Neuronal stem cell (in vitro differentiated cells): Measurements from ENCODE around the gene GAS2L2.
A peak's percentile ranks its signal among the peaks of the same experiment; 100 is the strongest.

Source experiments
- DNase-seq: peaks from one replicate; pipeline ENCODE4 v3.0.0-alpha.2; 2013; ENCODE audit warnings: low spot score
- H2AFZ ChIP-seq: one replicate; pipeline ENCODE4 v1.6.1; 2013; ENCODE audit warnings: mild to moderate bottlenecking, low read length, inconsistent platforms
- H2AK5ac ChIP-seq: 2 replicates; pipeline ENCODE4 v1.6.1; 2013; ENCODE audit warnings: low read depth, mild to moderate bottlenecking, inconsistent platforms, low read length, moderate library complexity, mixed read lengths
- H2BK120ac ChIP-seq: 2 replicates; pipeline ENCODE4 v1.6.1; 2013; ENCODE audit warnings: low read depth, mild to moderate bottlenecking, inconsistent platforms, low read length, moderate library complexity, mixed read lengths
- H2BK12ac ChIP-seq: one replicate; pipeline ENCODE4 v1.6.1; 2013; ENCODE audit warnings: low read length, inconsistent platforms
- H2BK15ac ChIP-seq: 2 replicates; pipeline ENCODE4 v1.6.1; 2013; ENCODE audit warnings: mild to moderate bottlenecking, low read length, inconsistent platforms, mixed read lengths
- H2BK5ac ChIP-seq: one replicate; pipeline ENCODE4 v1.6.1; 2013; ENCODE audit warnings: inconsistent platforms, mild to moderate bottlenecking, low read length, moderate library complexity
- H3K14ac ChIP-seq: one replicate; pipeline ENCODE4 v1.6.1; 2013; ENCODE audit warnings: low read length, inconsistent platforms
- H3K18ac ChIP-seq: 2 replicates; pipeline ENCODE4 v1.6.1; 2013; ENCODE audit warnings: low read length, inconsistent platforms
- H3K23ac ChIP-seq: 2 replicates; pipeline ENCODE4 v1.6.1; 2013; ENCODE audit warnings: low read depth, mild to moderate bottlenecking, mixed read lengths, low read length, inconsistent platforms; ENCODE audit not compliant: poor library complexity
- H3K27ac ChIP-seq: replicated peaks from 3 replicates; pipeline ENCODE4 v1.5.1; 2013; ENCODE audit warnings: low read length, inconsistent platforms
- H3K27me3 ChIP-seq, 3 experiments: 2 replicates each; pipeline ENCODE4 v1.6.1; 2013; ENCODE audit warnings: low read length in 3 of 3, mild to moderate bottlenecking in 2 of 3, inconsistent platforms in 1 of 3, low read depth in 1 of 3, mixed read lengths in 1 of 3, moderate library complexity in 1 of 3; ENCODE audit not compliant: control insufficient read depth in 3 of 3, insufficient read depth in 3 of 3
- H3K36me3 ChIP-seq, 2 donors: replicated peaks in 1 of 2; 2 replicates each; pipeline ENCODE4 v1.6.1; 2013; ENCODE audit warnings: low read length in 2 of 2; ENCODE audit not compliant: control insufficient read depth in 2 of 2, insufficient read depth in 2 of 2
- H3K4ac ChIP-seq: 2 replicates; pipeline ENCODE4 v1.6.1; 2013; ENCODE audit warnings: inconsistent platforms, mild to moderate bottlenecking, low read length, moderate library complexity
- H3K4me1 ChIP-seq, 2 donors: 1 replicate in 1 of 2; 2 replicates in 1 of 2; pipeline ENCODE4 v1.6.1; 2013; ENCODE audit warnings: low read length in 2 of 2, low read depth in 1 of 2; ENCODE audit not compliant: control insufficient read depth in 2 of 2, insufficient read depth in 1 of 2
- H3K4me2 ChIP-seq: one replicate; pipeline ENCODE4 v1.6.1; 2013; ENCODE audit warnings: mild to moderate bottlenecking, low read length, inconsistent platforms; ENCODE audit not compliant: insufficient read depth, poor library complexity, severe bottlenecking
- H3K4me3 ChIP-seq, 2 donors: 2 replicates each; pipeline ENCODE4 v1.5.1; 2013; ENCODE audit warnings: low read length in 2 of 2, mild to moderate bottlenecking in 2 of 2, inconsistent platforms in 1 of 2, moderate library complexity in 1 of 2
- H3K79me1 ChIP-seq: one replicate; pipeline ENCODE4 v1.6.1; 2013; ENCODE audit warnings: low read depth, mild to moderate bottlenecking, inconsistent platforms, low read length, moderate library complexity
- H3K9ac ChIP-seq: one replicate; pipeline ENCODE4 v1.6.1; 2013; ENCODE audit warnings: mild to moderate bottlenecking, low read depth, low read length, inconsistent platforms; ENCODE audit not compliant: poor library complexity
- H3K9me3 ChIP-seq, 2 donors: replicated peaks in 1 of 2; 2 replicates each; pipeline versions ENCODE3 to v1.6.1; 2013; ENCODE audit warnings: low read length in 2 of 2, mild to moderate bottlenecking in 2 of 2, inconsistent platforms in 1 of 2, low read depth in 1 of 2, mixed read lengths in 1 of 2, moderate library complexity in 1 of 2; ENCODE audit not compliant: control insufficient read depth in 2 of 2, insufficient read depth in 1 of 2
- H4K8ac ChIP-seq: one replicate; pipeline ENCODE4 v1.6.1; 2013; ENCODE audit warnings: low read depth, mild to moderate bottlenecking, inconsistent platforms, low read length, moderate library complexity
- H4K91ac ChIP-seq: one replicate; pipeline ENCODE4 v1.6.1; 2013; ENCODE audit warnings: low read length, low read depth, mild to moderate bottlenecking, inconsistent platforms; ENCODE audit not compliant: poor library complexity
- WGBS, 2 donors: extraction: QIAGEN DNeasy Blood & Tissue Kit; methylation state at CpG; one replicate each; pipeline ENCODE4 v1.1.7; 2013; ENCODE audit warnings: missing lambda C conversion rate in 2 of 2, mixed read lengths in 1 of 2; ENCODE audit not compliant: insufficient read length in 2 of 2, insufficient replicate concordance in 1 of 2; ENCODE audit errors: extremely low coverage in 2 of 2; 5-methylcytosine and 5-hydroxymethylcytosine counted together

Gene GAS2L2

DNA sequence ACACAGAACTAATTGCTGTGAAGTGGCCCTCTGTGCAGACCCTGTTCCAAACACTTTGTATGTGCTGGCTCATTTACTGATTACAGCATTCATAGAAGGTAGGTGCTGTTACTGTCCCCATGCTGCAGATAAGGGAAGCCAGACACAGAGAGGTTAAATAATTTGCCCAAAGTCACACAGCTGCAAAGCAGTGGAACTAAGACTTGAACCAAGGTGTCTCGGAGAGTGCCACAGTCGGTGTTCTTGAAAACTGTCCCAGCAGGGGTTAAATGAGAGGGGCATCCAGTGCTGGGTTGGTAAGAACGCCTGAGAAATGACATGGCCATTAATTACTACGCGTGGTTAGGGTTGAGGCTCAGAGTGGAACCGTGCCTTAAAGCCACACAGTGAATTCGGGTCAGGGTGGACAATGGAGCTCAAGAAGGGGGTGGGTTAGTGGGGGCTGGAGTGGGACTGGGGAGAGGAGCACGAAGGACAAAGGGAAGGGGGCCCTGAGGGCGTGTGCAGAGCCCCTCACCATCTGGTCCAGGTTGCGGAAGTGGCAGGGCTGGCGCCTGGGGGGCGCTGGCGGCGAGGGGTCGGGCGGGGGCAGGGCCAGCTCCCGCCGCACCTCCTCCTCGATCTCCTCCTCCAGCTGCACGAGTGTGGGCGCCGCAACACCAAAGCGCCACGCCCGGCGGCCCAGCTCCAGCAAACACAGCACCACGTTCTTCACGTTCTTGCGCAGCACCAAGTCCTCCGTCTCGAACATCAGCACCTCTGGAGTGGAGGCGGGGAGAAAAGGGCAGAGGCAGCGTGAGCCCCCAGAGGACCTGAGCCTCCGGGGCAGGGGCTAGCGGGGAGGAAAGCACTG lies 3.3 kb downstream of the GAS2L2 start:
- H3K4me3 ChIP-seq, result peak overlapping the region in 1 of 2 donors; percentile 12
- H3K36me3 ChIP-seq, result no peaks in the 10 kb centered on the region
- no peaks in the 10 kb centered on the region for H3K9me3 ChIP-seq
- peak overlapping the region; percentile 52 for H3K23ac ChIP-seq
- DNase-seq, result no peak
- no peak overlapping the region for H2BK5ac ChIP-seq
- H2BK15ac ChIP-seq, result peak overlapping the region; percentile 5
- no peak overlapping the region for H2BK12ac ChIP-seq
- H2AFZ ChIP-seq, result peak overlapping the region; percentile 88
- H3K27me3 ChIP-seq, result peaks cover 0 to 41% (median 14%) of the 10 kb centered on the region in 3 experiments
- H3K14ac ChIP-seq, result no peak overlapping the region
- no peak overlapping the region for H2AK5ac ChIP-seq
- H4K8ac ChIP-seq, result no peak overlapping the region
- H3K27ac ChIP-seq, result no peak overlapping the region
- H3K4me2 ChIP-seq, result peak overlapping the region; percentile 51
- H4K91ac ChIP-seq, result no peak overlapping the region
- WGBS, 2 donors, result no CpG with 5 or more reads among the region's 35 CpGs
- peak overlapping the region; percentile 84 for H3K18ac ChIP-seq
- H3K4me1 ChIP-seq, result peaks cover 5 to 7% of the 10 kb centered on the region in 2 donors
- no peak overlapping the region for H3K4ac ChIP-seq
- no peak overlapping the region for H2BK120ac ChIP-seq
- H3K79me1 ChIP-seq, result no peaks in the 10 kb centered on the region
- peak overlapping the region; percentile 72 for H3K9ac ChIP-seq

DNA sequence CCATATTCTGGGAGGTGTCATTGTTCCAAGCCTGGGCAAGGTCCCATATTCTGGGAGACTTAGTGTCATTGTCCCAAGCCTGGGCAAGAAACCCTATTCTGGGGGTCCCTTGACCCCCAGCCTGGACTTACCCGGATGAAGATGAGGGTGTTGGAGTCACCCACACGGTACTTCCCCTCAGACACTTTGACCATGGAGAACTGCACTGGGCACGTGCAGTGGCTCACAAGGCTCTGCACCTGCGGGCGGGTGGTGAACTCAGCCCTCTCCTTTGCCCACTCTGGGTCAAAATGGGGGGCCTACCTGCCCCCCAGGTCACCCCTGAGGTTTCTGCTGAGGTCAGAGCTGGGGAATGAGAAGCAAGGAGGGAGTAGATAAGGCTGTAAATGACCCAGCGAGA lies 4.1 kb downstream of the GAS2L2 start:
- Histone ChIP-seq H2BK120ac (no peak overlapping the region), H3K9ac (no peak overlapping the region), H3K4me2 (no peak overlapping the region), H3K18ac (no peak overlapping the region), H3K23ac (no peak overlapping the region), H4K8ac (no peak overlapping the region), H2AK5ac (peak overlapping the region; percentile 6), H3K27me3 (peaks cover 0 to 41% (median 14%) of the 10 kb centered on the region in 3 experiments), H3K27ac (no peak overlapping the region), H2AFZ (no peak overlapping the region), H4K91ac (no peak overlapping the region), H3K4ac (no peak overlapping the region), H3K14ac (no peak overlapping the region), H3K79me1 (no peaks in the 10 kb centered on the region), H3K4me1 (peaks cover 5 to 7% of the 10 kb centered on the region in 2 donors), H3K4me3 (no peak overlapping the region), H3K9me3 (no peaks in the 10 kb centered on the region), H3K36me3 (no peaks in the 10 kb centered on the region), H2BK15ac (no peak overlapping the region), H2BK12ac (no peak overlapping the region), H2BK5ac (no peak overlapping the region)
- DNase-seq, result no peak
- no CpG with 5 or more reads among the region's 6 CpGs for WGBS, 2 donors

DNA sequence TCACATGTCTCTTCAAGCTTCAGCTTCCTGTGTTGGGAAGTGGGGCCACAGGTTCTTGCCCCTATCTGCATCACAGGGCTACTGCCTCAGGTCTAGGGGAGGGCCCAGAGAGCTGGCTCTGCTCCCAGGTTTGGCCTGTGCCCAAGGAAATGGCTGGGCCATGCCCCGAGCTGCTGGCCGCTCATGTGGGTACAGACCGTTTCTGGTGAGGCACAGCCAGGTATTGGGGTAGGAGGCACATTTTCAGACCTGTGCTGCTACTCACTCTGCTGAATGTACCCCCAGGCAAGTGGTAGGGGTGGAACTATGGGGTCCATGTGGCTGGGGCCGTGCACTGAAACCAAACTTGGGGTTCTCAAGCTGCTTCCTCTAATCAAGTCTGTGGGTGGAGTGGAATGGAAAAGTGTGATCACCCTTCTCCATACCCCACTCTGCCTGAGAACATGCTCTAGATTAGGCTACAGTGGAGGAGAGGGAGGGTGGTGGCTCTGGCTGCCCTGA lies 4.6 kb downstream of the GAS2L2 start:
- no peak overlapping the region for H2AK5ac ChIP-seq
- no peak overlapping the region for H2BK12ac ChIP-seq
- H2AFZ ChIP-seq, result no peak overlapping the region
- H3K18ac ChIP-seq, result no peak overlapping the region
- WGBS, 2 donors, result no CpG with 5 or more reads among the region's 4 CpGs
- no peak overlapping the region for H2BK5ac ChIP-seq
- no peak overlapping the region for H2BK120ac ChIP-seq
- H3K36me3 ChIP-seq, result no peaks in the 10 kb centered on the region
- peaks cover 5 to 7% of the 10 kb centered on the region in 2 donors for H3K4me1 ChIP-seq
- H3K9ac ChIP-seq, result no peak overlapping the region
- H3K4me3 ChIP-seq, result no peak overlapping the region
- H3K27me3 ChIP-seq, result peaks cover 0 to 41% (median 14%) of the 10 kb centered on the region in 3 experiments
- no peak overlapping the region for H3K27ac ChIP-seq
- no peaks in the 10 kb centered on the region for H3K9me3 ChIP-seq
- H4K91ac ChIP-seq, result no peak overlapping the region
- no peak overlapping the region for H3K4me2 ChIP-seq
- H4K8ac ChIP-seq, result no peak overlapping the region
- no peak overlapping the region for H2BK15ac ChIP-seq
- no peak overlapping the region for H3K23ac ChIP-seq
- H3K14ac ChIP-seq, result no peak overlapping the region
- H3K4ac ChIP-seq, result no peak overlapping the region
- DNase-seq, result no peak
- H3K79me1 ChIP-seq, result no peaks in the 10 kb centered on the region

DNA sequence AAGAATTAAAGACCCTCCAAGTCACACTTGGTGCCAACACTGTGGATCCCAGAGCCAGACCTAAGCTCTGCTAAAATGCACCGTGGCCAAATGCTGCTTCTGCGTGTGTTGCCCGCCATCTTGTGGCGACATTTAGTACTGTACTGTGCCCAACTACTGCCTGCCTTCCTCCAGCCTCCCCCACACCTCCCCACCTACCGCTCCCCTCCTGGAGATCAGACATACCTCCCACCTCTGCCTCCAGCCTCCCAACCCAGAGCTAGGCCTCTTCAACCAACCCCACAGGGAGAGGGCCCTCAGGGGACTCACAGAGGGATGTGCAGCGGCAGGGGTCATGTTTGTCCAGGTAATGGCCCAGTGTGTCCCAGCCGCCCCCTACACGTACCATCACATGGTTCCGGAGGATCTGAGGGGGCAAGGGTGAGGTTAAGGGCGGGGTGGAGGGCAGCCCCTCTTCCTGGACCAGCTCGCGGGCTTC lies 5.5 kb downstream of the GAS2L2 start:
- Histone ChIP-seq H2AFZ (peak overlapping the region; percentile 5), H3K9me3 (no peaks in the 10 kb centered on the region), H3K79me1 (no peaks in the 10 kb centered on the region), H2AK5ac (no peak overlapping the region), H3K9ac (no peak overlapping the region), H3K4me1 (peaks cover 5 to 6% of the 10 kb centered on the region in 2 donors), H2BK15ac (no peak overlapping the region), H2BK120ac (no peak overlapping the region), H3K27ac (no peak overlapping the region), H4K8ac (no peak overlapping the region), H3K14ac (no peak overlapping the region), H3K23ac (no peak overlapping the region), H3K18ac (no peak overlapping the region), H3K36me3 (no peaks in the 10 kb centered on the region), H3K27me3 (peaks cover 0 to 38% (median 18%) of the 10 kb centered on the region in 3 experiments), H2BK5ac (no peak overlapping the region), H3K4ac (no peak overlapping the region), H3K4me3 (no peak overlapping the region), H2BK12ac (no peak overlapping the region), H3K4me2 (no peak overlapping the region), H4K91ac (no peak overlapping the region)
- DNase-seq, result peak; percentile 71
- no CpG with 5 or more reads among the region's 12 CpGs for WGBS, 2 donors
